Adipose tissue (tissue), 3 donors: ENCODE results near the gene MRFAP1L1. TPM values are rescaled to one million over a fixed set of nuclear protein-coding genes. Genes with fewer than 3 reads are reported as not detected.

Experiments used
- H3K27ac ChIP-seq: one replicate; pipeline ENCODE4 v1.5.1; 2013; ENCODE audit warnings: low read depth, low read length
- WGBS, 3 donors: extraction: QIAGEN DNeasy Blood & Tissue Kit; methylation state at CpG; one replicate each; pipeline ENCODE4 v1.1.7; 2013; 5-methylcytosine and 5-hydroxymethylcytosine counted together
- polyA plus RNA-seq, 3 donors: library from polyadenylated mRNA; stranded (reverse); fragments of 200-250 nt; gene quantifications; one replicate each; pipeline ENCODE4 v1.2.3, GENCODE V29; 2013
- donor health status: healthy with polysubstance abuse.
- donor health status: Bipolar disorder and iron deficiency.
- donor health status: healthy.

MRFAP1L1 gene
- polyA plus RNA-seq, 3 donors, result 23.3 to 66.1 (median 34.0) TPM

- 60 to 63% (median 60%) methylated on average over 18 of the region's 18 CpGs for WGBS, 3 donors
- no peak overlapping the region for H3K27ac ChIP-seq
Measured at GRCh38 chr4:6695660-6696610, 13.7 kb downstream of the MRFAP1L1 start.

GRCh38 chr4:6694177-6694901, 15.3 kb downstream of the MRFAP1L1 start:
- WGBS, 3 donors, result 47 to 80% (median 52%) methylated on average over 16 of the region's 16 CpGs
- peak overlapping the region; percentile 51 for H3K27ac ChIP-seq

GRCh38 chr4:6693231-6694176, 16.2 kb downstream of the MRFAP1L1 start, which contains the start of gene S100P:
TSS of gene S100P (plus strand) at chr4:6693878. CDS start at chr4:6693933, 55 bp downstream.
- H3K27ac ChIP-seq, result peak within 1 kb of the TSS; percentile 51
- 69 to 83% (median 74%) methylated on average over 29 of the region's 29 CpGs for WGBS, 3 donors

- 63 to 72% (median 63%) methylated on average over 3 of the region's 3 CpGs for WGBS, 3 donors
- no peak overlapping the region for H3K27ac ChIP-seq
Measured at GRCh38 chr4:6692806-6693205, 16.9 kb downstream of the MRFAP1L1 start.

- no peak overlapping the region for H3K27ac ChIP-seq
- WGBS, 3 donors, result 75 to 87% (median 85%) methylated on average over 8 of the region's 8 CpGs
Measured at GRCh38 chr4:6692379-6692778, 17.3 kb downstream of the MRFAP1L1 start.

- H3K27ac ChIP-seq, result no peak overlapping the region
Measured at GRCh38 chr4:6689506-6689960, 20.1 kb downstream of the MRFAP1L1 start.

GRCh38 chr4:6688879-6689505, 20.7 kb downstream of the MRFAP1L1 start:
- 31 to 34% (median 32%) methylated on average over 22 to 23 of the region's 23 CpGs for WGBS, 3 donors
- H3K27ac ChIP-seq, result no peak overlapping the region

More at GRCh38 chr4:6689506-6689960, 20.1 kb downstream of the MRFAP1L1 start:
- WGBS, 3 donors, result 67 to 87% (median 78%) methylated on average over 15 of the region's 15 CpGs

GRCh38 chr4:6687947-6688878, 21.5 kb downstream of the MRFAP1L1 start:
- 75 to 88% (median 81%) methylated on average over 24 of the region's 24 CpGs for WGBS, 3 donors
- H3K27ac ChIP-seq, result no peak overlapping the region

- 53 to 66% (median 66%) methylated on average over 4 of the region's 4 CpGs for WGBS, 3 donors
- no peak overlapping the region for H3K27ac ChIP-seq
Measured at GRCh38 chr4:6686104-6686787, 23.4 kb downstream of the MRFAP1L1 start.

GRCh38 chr4:6684656-6685055, 25.0 kb downstream of the MRFAP1L1 start:
- 86 to 89% (median 87%) methylated on average over 11 of the region's 11 CpGs for WGBS, 3 donors

GRCh38 chr4:6682862-6683590, 26.6 kb downstream of the MRFAP1L1 start:
- 59 to 79% (median 70%) methylated on average over 11 of the region's 11 CpGs for WGBS, 3 donors
- no peak overlapping the region for H3K27ac ChIP-seq

More at GRCh38 chr4:6684656-6685055, 25.0 kb downstream of the MRFAP1L1 start:
- H3K27ac ChIP-seq, result no peak overlapping the region

- WGBS, 3 donors, result 83 to 91% (median 85%) methylated on average over 9 of the region's 9 CpGs
- H3K27ac ChIP-seq, result no peak overlapping the region
Measured at GRCh38 chr4:6681191-6681590, 28.5 kb downstream of the MRFAP1L1 start.

GRCh38 chr4:6680372-6681034, 29.2 kb downstream of the MRFAP1L1 start:
- WGBS, 3 donors, result 84 to 88% (median 88%) methylated on average over 10 of the region's 10 CpGs
- H3K27ac ChIP-seq, result no peak overlapping the region

- 73 to 82% (median 77%) methylated on average over 21 of the region's 21 CpGs for WGBS, 3 donors
- no peak overlapping the region for H3K27ac ChIP-seq
Measured at GRCh38 chr4:6676722-6677558, 32.7 kb downstream of the MRFAP1L1 start.
